PC-3 (cell line): ENCODE results near the gene TP53I3. TPM values are rescaled to one million over a fixed set of nuclear protein-coding genes. Genes with fewer than 3 reads are reported as not detected.

Experiments used
- ATAC-seq: fragments of 200-7000 bp; cut with Tn5 transposase; 2 replicates; pipeline ENCODE4 v1.9.1; 2020; ENCODE audit warnings: mild to moderate bottlenecking, moderate library complexity
- BruUV-seq: library from RNA; stranded (reverse); fragments of 400-500 nt; replicated peaks from 2 replicates; lab custom pipeline; 2021; lab: Mats Ljungman, UMichigan
- CTCF ChIA-PET: fragments of 300-600 bp; sonication (Branson Sonifier 250); formaldehyde crosslinking; loops from one replicate; lab custom pipeline; 2022; ENCODE audit warnings: antibody characterized with exemption; lab: Charles Lee
- POLR2A ChIA-PET: fragments of 300-600 bp; sonication (Branson Sonifier 250); formaldehyde crosslinking; loops from one replicate; lab custom pipeline; 2022; ENCODE audit warnings: antibody characterized with exemption; ENCODE audit not compliant: unreplicated experiment; lab: Charles Lee
- DNase-seq: peaks from one replicate; pipeline ENCODE4 v3.0.0-alpha.2; 2015
- H2AFZ ChIP-seq: fragments of 300-600 bp; sonication (generic); 2 replicates; pipeline ENCODE4 v1.6.0; 2016; ENCODE audit warnings: antibody characterized with exemption, low read length
- H3F3A ChIP-seq: fragments of 300-600 bp; sonication (generic); one replicate; pipeline ENCODE4 v1.6.0; 2017; ENCODE audit warnings: antibody characterized with exemption, low read length, control low read depth, mild to moderate bottlenecking; ENCODE audit not compliant: unreplicated experiment
- H3K27ac ChIP-seq: fragments of 300-600 bp; sonication (generic); 2 replicates; pipeline ENCODE4 v1.5.1; 2016; ENCODE audit warnings: mild to moderate bottlenecking, low read length
- H3K27me3 ChIP-seq: fragments of 300-600 bp; sonication (generic); 2 replicates; pipeline ENCODE4 v1.6.1; 2016; ENCODE audit warnings: low read length, mixed read lengths
- H3K36me3 ChIP-seq: fragments of 300-600 bp; sonication (generic); 2 replicates; pipeline ENCODE4 v1.6.1; 2016; ENCODE audit warnings: low read depth, mixed run types, low read length, mixed read lengths
- H3K4me1 ChIP-seq: fragments of 300-600 bp; sonication (generic); 2 replicates; pipeline ENCODE4 v1.5.1; 2016; ENCODE audit warnings: low read length; ENCODE audit not compliant: insufficient read depth
- H3K4me2 ChIP-seq: fragments of 300-600 bp; sonication (generic); 2 replicates; pipeline ENCODE4 v1.6.0; 2016; ENCODE audit warnings: low read length
- H3K4me3 ChIP-seq: fragments of 300-600 bp; sonication (generic); 2 replicates; pipeline ENCODE4 v1.5.1; 2016; ENCODE audit warnings: mild to moderate bottlenecking, low read length, mixed read lengths
- H3K79me2 ChIP-seq: fragments of 300-600 bp; sonication (generic); 2 replicates; pipeline ENCODE4 v1.6.1; 2017; ENCODE audit warnings: low read length, mixed read lengths
- H3K9ac ChIP-seq: fragments of 300-600 bp; sonication (generic); 2 replicates; pipeline ENCODE4 v1.6.0; 2016; ENCODE audit warnings: mild to moderate bottlenecking, low read length
- H3K9me2 ChIP-seq: fragments of 300-600 bp; sonication (generic); replicated peaks from 2 replicates; pipeline ENCODE4 v1.6.1; 2016; ENCODE audit warnings: mixed run types, low read length, mixed read lengths
- H3K9me3 ChIP-seq: fragments of 300-600 bp; sonication (generic); 2 replicates; pipeline ENCODE4 v1.6.1; 2016; ENCODE audit warnings: low read length, mixed read lengths
- H4K20me1 ChIP-seq: fragments of 300-600 bp; sonication (generic); 2 replicates; pipeline ENCODE4 v1.6.1; 2016; ENCODE audit warnings: low read length, mixed read lengths
- CTCF ChIP-seq: fragments of 300-600 bp; sonication (generic); conservative IDR thresholded peaks from 2 replicates; pipeline ENCODE4 v1.5.1; 2017; ENCODE audit warnings: antibody characterized with exemption, low read depth, mild to moderate bottlenecking, low read length
- EZH2 ChIP-seq: fragments of 300-600 bp; sonication (generic); IDR thresholded peaks from one replicate; pipeline ENCODE4 v1.6.1; 2017; ENCODE audit warnings: antibody characterized with exemption, mild to moderate bottlenecking, low read length; ENCODE audit not compliant: unreplicated experiment
- EZH2phosphoT487 ChIP-seq: fragments of 300-600 bp; sonication (generic); IDR thresholded peaks from 2 replicates; pipeline ENCODE4 v1.6.1; 2018; ENCODE audit warnings: mild to moderate bottlenecking, antibody characterized with exemption, low read length, borderline replicate concordance
- intact Hi-C: fragments of 100-400 bp; cut with micrococcal nuclease; formaldehyde crosslinking; loops from 2 replicates; pipeline ENCODE4 v1.9.0; 2023
- total RNA-seq: library from RNA; depleted of rRNA; stranded (reverse); fragments of >200 nt; gene quantifications from 2 replicates; pipeline ENCODE4 v1.2.3, GENCODE V29; 2014

Gene TP53I3
- total RNA-seq, 1 experiment from 2014 or later, result 42.4 TPM

- H2AFZ ChIP-seq, result no peak overlapping the region
- no peak for ATAC-seq
- no TSS peak for BruUV-seq
- H3K27ac ChIP-seq, result no peak overlapping the region
- H3K79me2 ChIP-seq, result 0 out of 2 replicates have a peak, but pooled peaks cover 4% of the 10 kb centered on the region
- no peak overlapping the region for H3K4me2 ChIP-seq
- intact Hi-C loops, result no loop called here
- POLR2A ChIA-PET, result no interaction called here
- H3K9ac ChIP-seq, result no peak overlapping the region
- no peak for DNase-seq
- no peak for TF ChIP-seq CTCF
- TF ChIP-seq EZH2, result no peak
- no peak for TF ChIP-seq EZH2phosphoT487
- no peaks in the 10 kb centered on the region for H3K27me3 ChIP-seq
- H3K4me3 ChIP-seq, result no peak overlapping the region
- H4K20me1 ChIP-seq, result no peaks in the 10 kb centered on the region
- no peaks in the 10 kb centered on the region for H3K36me3 ChIP-seq
- CTCF ChIA-PET, result no interaction called here
- no peaks in the 10 kb centered on the region for H3F3A ChIP-seq
- no peaks in the 10 kb centered on the region for H3K9me3 ChIP-seq
- H3K9me2 ChIP-seq, result no peaks in the 10 kb centered on the region
- peaks cover 12% of the 10 kb centered on the region; the same call in 1 of the 2 replicates for H3K4me1 ChIP-seq
Measured at GRCh38 chr2:24117902-24118301, 33.3 kb upstream of the TP53I3 start.

- intact Hi-C loops, result no loop called here
- no peak overlapping the region for H3K4me3 ChIP-seq
- H3K27me3 ChIP-seq, result no peaks in the 10 kb centered on the region
- H3K9me2 ChIP-seq, result no peaks in the 10 kb centered on the region
- CTCF ChIA-PET, result no interaction called here
- POLR2A ChIA-PET, result no interaction called here
- no peaks in the 10 kb centered on the region for H3K9me3 ChIP-seq
- no peak for DNase-seq
- no peak overlapping the region for H3K4me2 ChIP-seq
- H3K9ac ChIP-seq, result no peak overlapping the region
- no peak overlapping the region for H2AFZ ChIP-seq
- H3K27ac ChIP-seq, result no peak overlapping the region
- peaks cover 18% of the 10 kb centered on the region for H3K4me1 ChIP-seq
- H3F3A ChIP-seq, result no peaks in the 10 kb centered on the region
- no TSS peak for BruUV-seq
- H3K36me3 ChIP-seq, result no peaks in the 10 kb centered on the region
- no peak for TF ChIP-seq EZH2
- TF ChIP-seq CTCF, result no peak
- TF ChIP-seq EZH2phosphoT487, result no peak
- no peak for ATAC-seq
- no peaks in the 10 kb centered on the region for H3K79me2 ChIP-seq
- H4K20me1 ChIP-seq, result no peaks in the 10 kb centered on the region
Measured at GRCh38 chr2:24115057-24115456, 30.4 kb upstream of the TP53I3 start.

- Histone ChIP-seq H3K9me2 (no peaks in the 10 kb centered on the region), H3K79me2 (no peaks in the 10 kb centered on the region), H3K4me2 (peak overlapping the region; percentile 10; the same call in 1 of the 2 replicates), H3K9ac (no peak overlapping the region), H3K27me3 (no peaks in the 10 kb centered on the region), H3K4me1 (peaks cover 11% of the 10 kb centered on the region), H3K36me3 (no peaks in the 10 kb centered on the region), H3K9me3 (no peaks in the 10 kb centered on the region), H3K27ac (no peak overlapping the region), H3F3A (no peaks in the 10 kb centered on the region), H4K20me1 (no peaks in the 10 kb centered on the region), H2AFZ (0 out of 2 replicates have a peak overlapping the region, but pooled peaks have one; percentile 16), H3K4me3 (no peak overlapping the region)
- CTCF ChIA-PET, result interaction anchor here (0.6 kb wide), 1 partner anchor 282 kb away, joined by 3 read pairs; no protein-coding TSS in a partner anchor
- DNase-seq (peak; percentile 63), ATAC-seq (peak; percentile 53)
- TF ChIP-seq EZH2 (no peak), EZH2phosphoT487 (no peak), CTCF (no peak)
- intact Hi-C loops, result no loop called here
- no TSS peak for BruUV-seq
- POLR2A ChIA-PET, result interaction anchor here (0.6 kb wide), 1 partner anchor 789 kb away, joined by 7 read pairs; no protein-coding TSS in a partner anchor
Measured at GRCh38 chr2:24111407-24111901, 26.8 kb upstream of the TP53I3 start.
